Loucy (cell line): ENCODE results near the gene TMF1.

ENCODE experiments used
- H2AFZ ChIP-seq: fragments of 200-600 bp; sonication (generic); 2 replicates; pipeline ENCODE4 v1.6.0; 2016; ENCODE audit warnings: antibody characterized with exemption, mild to moderate bottlenecking, low read length, moderate library complexity
- H3F3A ChIP-seq: fragments of 200-600 bp; 2 replicates; pipeline ENCODE4 v1.6.0; 2016; ENCODE audit warnings: antibody characterized with exemption, low read depth, mild to moderate bottlenecking
- H3K27me3 ChIP-seq: fragments of 200-600 bp; sonication (generic); 2 replicates; pipeline ENCODE4 v1.6.1; 2014; ENCODE audit warnings: low read length, mild to moderate bottlenecking; ENCODE audit not compliant: insufficient read depth, poor library complexity, severe bottlenecking
- H3K36me3 ChIP-seq: fragments of 200-600 bp; sonication (generic); 2 replicates; pipeline ENCODE4 v1.6.1; 2016; ENCODE audit warnings: low read length; ENCODE audit not compliant: insufficient read depth
- H3K4me1 ChIP-seq: fragments of 200-600 bp; sonication (generic); 2 replicates; pipeline ENCODE4 v1.5.1; 2014; ENCODE audit warnings: low read length, mild to moderate bottlenecking; ENCODE audit not compliant: insufficient read depth, poor library complexity, severe bottlenecking
- H3K4me2 ChIP-seq: fragments of 200-600 bp; sonication (generic); 2 replicates; pipeline ENCODE4 v1.6.0; 2014; ENCODE audit warnings: antibody characterized with exemption, low read length, low read depth, mild to moderate bottlenecking; ENCODE audit not compliant: poor library complexity, severe bottlenecking
- H3K4me3 ChIP-seq: fragments of 200-600 bp; sonication (generic); 2 replicates; pipeline ENCODE4 v1.5.1; 2014; ENCODE audit warnings: low read length, mild to moderate bottlenecking, mixed read lengths; ENCODE audit not compliant: poor library complexity, severe bottlenecking
- H3K79me2 ChIP-seq: fragments of 200-600 bp; sonication (generic); 2 replicates; pipeline ENCODE4 v1.6.1; 2014; ENCODE audit warnings: low read length; ENCODE audit not compliant: insufficient read depth
- H3K9ac ChIP-seq: fragments of 200-600 bp; sonication (generic); 2 replicates; pipeline ENCODE4 v1.6.0; 2014; ENCODE audit warnings: mild to moderate bottlenecking, low read depth, low read length, moderate library complexity; ENCODE audit not compliant: poor library complexity, severe bottlenecking
- H3K9me2 ChIP-seq: fragments of 200-600 bp; sonication (generic); replicated peaks from 2 replicates; pipeline ENCODE4 v1.6.1; 2016; ENCODE audit warnings: low read depth, low read length, mixed read lengths
- H3K9me3 ChIP-seq: fragments of 200-600 bp; sonication (generic); 2 replicates; pipeline ENCODE4 v1.6.1; 2014; ENCODE audit warnings: mild to moderate bottlenecking, antibody characterized with exemption, low read length, low read depth; ENCODE audit not compliant: insufficient read depth
- H4K20me1 ChIP-seq: fragments of 200-600 bp; sonication (generic); 2 replicates; pipeline ENCODE4 v1.6.0; 2014; ENCODE audit warnings: antibody characterized with exemption, low read length, mild to moderate bottlenecking; ENCODE audit not compliant: insufficient read depth, poor library complexity, severe bottlenecking
- CTCF ChIP-seq: fragments of 200-600 bp; sonication (generic); conservative IDR thresholded peaks from 2 replicates; pipeline ENCODE4 v1.5.1; 2014; ENCODE audit warnings: mild to moderate bottlenecking, antibody characterized with exemption, low read length
- EZH2phosphoT487 ChIP-seq: fragments of 200-600 bp; IDR thresholded peaks from 2 replicates; pipeline ENCODE4 v1.6.1; 2018; ENCODE audit warnings: antibody characterized with exemption, mild to moderate bottlenecking, moderate library complexity, borderline replicate concordance

The TMF1 gene, protein sequence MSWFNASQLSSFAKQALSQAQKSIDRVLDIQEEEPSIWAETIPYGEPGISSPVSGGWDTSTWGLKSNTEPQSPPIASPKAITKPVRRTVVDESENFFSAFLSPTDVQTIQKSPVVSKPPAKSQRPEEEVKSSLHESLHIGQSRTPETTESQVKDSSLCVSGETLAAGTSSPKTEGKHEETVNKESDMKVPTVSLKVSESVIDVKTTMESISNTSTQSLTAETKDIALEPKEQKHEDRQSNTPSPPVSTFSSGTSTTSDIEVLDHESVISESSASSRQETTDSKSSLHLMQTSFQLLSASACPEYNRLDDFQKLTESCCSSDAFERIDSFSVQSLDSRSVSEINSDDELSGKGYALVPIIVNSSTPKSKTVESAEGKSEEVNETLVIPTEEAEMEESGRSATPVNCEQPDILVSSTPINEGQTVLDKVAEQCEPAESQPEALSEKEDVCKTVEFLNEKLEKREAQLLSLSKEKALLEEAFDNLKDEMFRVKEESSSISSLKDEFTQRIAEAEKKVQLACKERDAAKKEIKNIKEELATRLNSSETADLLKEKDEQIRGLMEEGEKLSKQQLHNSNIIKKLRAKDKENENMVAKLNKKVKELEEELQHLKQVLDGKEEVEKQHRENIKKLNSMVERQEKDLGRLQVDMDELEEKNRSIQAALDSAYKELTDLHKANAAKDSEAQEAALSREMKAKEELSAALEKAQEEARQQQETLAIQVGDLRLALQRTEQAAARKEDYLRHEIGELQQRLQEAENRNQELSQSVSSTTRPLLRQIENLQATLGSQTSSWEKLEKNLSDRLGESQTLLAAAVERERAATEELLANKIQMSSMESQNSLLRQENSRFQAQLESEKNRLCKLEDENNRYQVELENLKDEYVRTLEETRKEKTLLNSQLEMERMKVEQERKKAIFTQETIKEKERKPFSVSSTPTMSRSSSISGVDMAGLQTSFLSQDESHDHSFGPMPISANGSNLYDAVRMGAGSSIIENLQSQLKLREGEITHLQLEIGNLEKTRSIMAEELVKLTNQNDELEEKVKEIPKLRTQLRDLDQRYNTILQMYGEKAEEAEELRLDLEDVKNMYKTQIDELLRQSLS

DNA sequence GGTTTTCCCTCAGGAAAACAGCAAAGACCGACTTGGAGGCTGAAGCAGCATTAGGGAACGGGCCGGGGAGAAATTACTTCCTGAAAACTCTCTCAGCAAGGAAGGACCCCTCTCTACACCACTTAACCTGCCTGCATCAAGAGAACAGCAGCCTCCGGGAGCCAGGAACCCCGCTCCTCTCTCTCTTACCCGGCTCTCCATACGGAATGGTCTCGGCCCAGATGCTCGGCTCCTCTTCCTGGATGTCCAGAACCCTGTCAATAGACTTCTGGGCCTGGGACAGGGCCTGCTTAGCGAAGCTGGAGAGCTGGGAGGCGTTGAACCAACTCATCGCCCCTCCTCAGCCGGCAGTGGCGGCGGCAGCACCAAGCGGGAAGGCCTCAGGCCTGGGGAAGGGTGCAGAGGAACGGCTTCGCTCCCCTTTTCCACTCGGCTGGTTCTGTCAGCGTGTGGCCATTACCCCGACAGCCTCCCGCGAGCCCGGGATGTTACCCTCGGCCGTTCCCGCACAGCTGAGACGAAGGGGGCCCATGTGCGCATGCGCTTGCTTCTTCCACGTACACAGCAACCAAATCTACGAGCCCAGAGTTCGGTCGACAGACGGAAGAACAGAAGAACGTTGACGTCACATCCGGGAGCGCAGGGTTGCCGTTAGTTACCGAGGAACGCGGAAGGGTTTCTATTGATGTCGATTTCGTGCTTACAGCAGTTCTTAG, at the start of gene TMF1:
Gene TMF1, minus strand, starts transcription at position 578 of the 716 bp plus-strand sequence. Its CDS starts 247 bp downstream, at position 331.
- Histone ChIP-seq H3K9me3 (no peaks in the 10 kb centered on the region), H3K4me2 (peak within 1 kb of the TSS; percentile 95), H3F3A (no peaks in the 10 kb centered on the region), H3K4me1 (peaks cover 35% of the 10 kb centered on the region), H3K79me2 (peaks cover 50% of the 10 kb centered on the region), H2AFZ (peak within 1 kb of the TSS; percentile 49), H3K4me3 (peak within 1 kb of the TSS; percentile 97), H3K9me2 (no peaks in the 10 kb centered on the region), H3K27me3 (no peaks in the 10 kb centered on the region), H3K9ac (peak within 1 kb of the TSS; percentile 86), H4K20me1 (peaks cover 27% of the 10 kb centered on the region), H3K36me3 (peaks cover 35% of the 10 kb centered on the region; the same call in 1 of the 2 replicates)
- TF ChIP-seq CTCF, result no peak
- no peak for TF ChIP-seq EZH2phosphoT487

- Histone ChIP-seq H2AFZ (no peak overlapping the region), H3K4me3 (no peak overlapping the region), H3K4me1 (peaks cover 9% of the 10 kb centered on the region), H3K79me2 (peaks cover 58% of the 10 kb centered on the region), H3K36me3 (peaks cover 31% of the 10 kb centered on the region; the same call in 1 of the 2 replicates), H4K20me1 (peaks cover 3% of the 10 kb centered on the region), H3K27me3 (no peaks in the 10 kb centered on the region), H3K4me2 (no peak overlapping the region), H3F3A (no peaks in the 10 kb centered on the region), H3K9ac (no peak overlapping the region), H3K9me3 (no peaks in the 10 kb centered on the region), H3K9me2 (no peaks in the 10 kb centered on the region)
- TF ChIP-seq CTCF, result no peak
- no peak for TF ChIP-seq EZH2phosphoT487
These were observed 47.4 kb upstream of the TMF1 start for GRCh38 chr3:69099576-69099975.
